ENCODE data around the gene MALRD1. TPM values are rescaled to one million over a fixed set of nuclear protein-coding genes. Genes with fewer than 3 reads are reported as not detected.
A peak's percentile ranks its signal among the peaks of the same experiment; 100 is the strongest.

Gene MALRD1
- total RNA-seq, 1 experiment from 2014 or later, result not detected

- DNase-seq (ENCODE audit: extremely low read depth, low read depth), result no peak
Observed at GRCh38 chr10:19628767-19629560, 580.4 kb downstream of the MALRD1 start.

GRCh38 chr10:19629567-19629966 is 581.0 kb downstream of the MALRD1 start:
- DNase-seq (ENCODE audit: extremely low read depth, low read depth), result peak; percentile 3

GRCh38 chr10:19634163-19634562 is 585.6 kb downstream of the MALRD1 start:
- no peak for DNase-seq (ENCODE audit: extremely low read depth, low read depth)

GRCh38 chr10:19638182-19638895 is 589.7 kb downstream of the MALRD1 start:
- DNase-seq (ENCODE audit: extremely low read depth, low read depth), result no peak

GRCh38 chr10:19638896-19639233 is 590.3 kb downstream of the MALRD1 start:
- no peak for DNase-seq (ENCODE audit: extremely low read depth, low read depth)

- DNase-seq (ENCODE audit: extremely low read depth, low read depth), result no peak
Observed at GRCh38 chr10:19640566-19641263, 592.1 kb downstream of the MALRD1 start.

- no peak for DNase-seq (ENCODE audit: extremely low read depth, low read depth)
Observed at GRCh38 chr10:19651549-19651948, 602.9 kb downstream of the MALRD1 start.

GRCh38 chr10:19652750-19653149 is 604.1 kb downstream of the MALRD1 start:
- no peak for DNase-seq (ENCODE audit: extremely low read depth, low read depth)

- no peak for DNase-seq (ENCODE audit: extremely low read depth, low read depth)
Observed at GRCh38 chr10:19653931-19654330, 605.3 kb downstream of the MALRD1 start.

GRCh38 chr10:19654576-19654975 is 606.0 kb downstream of the MALRD1 start:
- no peak for DNase-seq (ENCODE audit: extremely low read depth, low read depth)

GRCh38 chr10:19656420-19657042 is 607.9 kb downstream of the MALRD1 start:
- no peak for DNase-seq (ENCODE audit: extremely low read depth, low read depth)

- DNase-seq (ENCODE audit: extremely low read depth, low read depth), result no peak
Observed at GRCh38 chr10:19658131-19658530, 609.5 kb downstream of the MALRD1 start.

- DNase-seq (ENCODE audit: extremely low read depth, low read depth), result no peak
Observed at GRCh38 chr10:19658622-19659233, 610.1 kb downstream of the MALRD1 start.

- no peak for DNase-seq (ENCODE audit: extremely low read depth, low read depth)
Observed at GRCh38 chr10:19659920-19660655, 611.5 kb downstream of the MALRD1 start.

- no peak for DNase-seq (ENCODE audit: extremely low read depth, low read depth)
Observed at GRCh38 chr10:19663344-19663743, 614.7 kb downstream of the MALRD1 start.

GRCh38 chr10:19668116-19668515 is 619.5 kb downstream of the MALRD1 start:
- DNase-seq (ENCODE audit: extremely low read depth, low read depth), result no peak

GRCh38 chr10:19676063-19676462 is 627.5 kb downstream of the MALRD1 start:
- no peak for DNase-seq (ENCODE audit: extremely low read depth, low read depth)

- DNase-seq (ENCODE audit: extremely low read depth, low read depth), result no peak
Observed at GRCh38 chr10:19683356-19683755, 634.8 kb downstream of the MALRD1 start.

- DNase-seq (ENCODE audit: extremely low read depth, low read depth), result no peak
Observed at GRCh38 chr10:19683960-19684359, 635.4 kb downstream of the MALRD1 start.

- no peak for DNase-seq (ENCODE audit: extremely low read depth, low read depth)
Observed at GRCh38 chr10:19688344-19688743, 639.7 kb downstream of the MALRD1 start.

Data from NCI-H460 (cell line).